ENCODE results near the gene CACNA1H.

Gene CACNA1H

GRCh38 chr16:1154887-1155331 lies 2.0 kb downstream of the CACNA1H start:
- peaks cover 7% of the 10 kb centered on the region for H3K27me3 ChIP-seq (ENCODE audit: low read depth, low read length)
- H3K36me3 ChIP-seq (ENCODE audit: control insufficient read depth in 1 of 2, insufficient read depth in 2 of 2, low read length in 2 of 2) = no peaks in the 10 kb centered on the region
- no peaks in the 10 kb centered on the region for H3K9me3 ChIP-seq (ENCODE audit: control insufficient read depth in 1 of 2, low read length in 2 of 2)
- H3K4me1 ChIP-seq (ENCODE audit: control insufficient read depth in 1 of 2, insufficient read depth in 2 of 2, low read length in 2 of 2) = peaks cover 0 to 52% of the 10 kb centered on the region in 2 donors
- H3K4me3 ChIP-seq (ENCODE audit: low read depth in 1 of 2, low read length in 2 of 2) = peak overlapping the region in 1 of 2 donors; percentile 61
- peak overlapping the region; percentile 31 for H3K27ac ChIP-seq (ENCODE audit: low read length)

DNA sequence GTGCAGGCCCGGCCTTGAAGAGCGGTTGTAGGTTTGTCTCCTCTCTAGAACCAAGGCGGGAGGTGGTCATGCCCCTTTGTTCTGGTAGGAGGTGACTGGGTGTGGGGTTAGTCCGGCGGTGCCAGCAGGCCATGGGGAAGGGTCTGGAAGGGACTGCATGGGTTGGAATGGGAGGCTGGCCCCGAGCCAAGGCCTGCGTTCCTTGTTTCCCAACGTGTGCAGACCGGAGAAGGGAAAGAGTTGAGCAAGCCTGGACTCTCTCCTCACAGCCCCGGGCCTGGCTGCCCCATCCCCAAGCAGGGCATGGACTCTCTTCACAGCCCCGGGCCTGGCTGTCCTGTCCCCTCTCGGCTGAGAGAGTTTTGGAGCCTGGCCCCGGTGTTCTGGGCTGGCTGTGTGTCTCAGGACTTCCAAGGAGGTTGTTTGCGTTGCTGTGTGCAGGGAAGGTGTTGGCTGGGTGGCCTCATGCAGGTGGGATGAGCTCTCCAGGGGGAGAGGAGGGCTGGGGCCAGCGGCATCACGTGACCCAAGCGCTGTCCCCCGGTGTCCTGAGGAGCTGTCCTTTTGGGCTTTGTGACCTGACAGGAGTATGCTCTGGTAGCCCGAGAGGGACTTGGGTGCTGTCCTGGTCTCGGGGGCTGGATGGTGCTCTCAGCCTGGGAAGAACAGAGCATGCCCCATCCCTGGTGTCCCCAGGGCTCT lies 2.6 kb downstream of the CACNA1H start:
- H3K4me3 ChIP-seq (ENCODE audit: low read depth in 1 of 2, low read length in 2 of 2) = peak overlapping the region in 1 of 2 donors; percentile 61
- H3K27ac ChIP-seq (ENCODE audit: low read length) = peak overlapping the region; percentile 31
- peaks cover 7% of the 10 kb centered on the region for H3K27me3 ChIP-seq (ENCODE audit: low read depth, low read length)
- no peaks in the 10 kb centered on the region for H3K36me3 ChIP-seq (ENCODE audit: control insufficient read depth in 1 of 2, insufficient read depth in 2 of 2, low read length in 2 of 2)
- H3K9me3 ChIP-seq (ENCODE audit: control insufficient read depth in 1 of 2, low read length in 2 of 2) = no peaks in the 10 kb centered on the region
- H3K4me1 ChIP-seq (ENCODE audit: control insufficient read depth in 1 of 2, insufficient read depth in 2 of 2, low read length in 2 of 2) = peaks cover 0 to 53% of the 10 kb centered on the region in 2 donors

- Histone ChIP-seq H3K27ac (ENCODE audit: low read length) (no peak overlapping the region), H3K4me1 (ENCODE audit: control insufficient read depth in 1 of 2, insufficient read depth in 2 of 2, low read length in 2 of 2) (peaks cover 0 to 61% of the 10 kb centered on the region in 2 donors), H3K4me3 (ENCODE audit: low read depth in 1 of 2, low read length in 2 of 2) (peak overlapping the region in 1 of 2 donors; percentile 61), H3K27me3 (ENCODE audit: low read depth, low read length) (peaks cover 7% of the 10 kb centered on the region), H3K36me3 (ENCODE audit: control insufficient read depth in 1 of 2, insufficient read depth in 2 of 2, low read length in 2 of 2) (no peaks in the 10 kb centered on the region), H3K9me3 (ENCODE audit: control insufficient read depth in 1 of 2, low read length in 2 of 2) (no peaks in the 10 kb centered on the region)
These were observed 3.4 kb downstream of the CACNA1H start for GRCh38 chr16:1156055-1156982.

DNA sequence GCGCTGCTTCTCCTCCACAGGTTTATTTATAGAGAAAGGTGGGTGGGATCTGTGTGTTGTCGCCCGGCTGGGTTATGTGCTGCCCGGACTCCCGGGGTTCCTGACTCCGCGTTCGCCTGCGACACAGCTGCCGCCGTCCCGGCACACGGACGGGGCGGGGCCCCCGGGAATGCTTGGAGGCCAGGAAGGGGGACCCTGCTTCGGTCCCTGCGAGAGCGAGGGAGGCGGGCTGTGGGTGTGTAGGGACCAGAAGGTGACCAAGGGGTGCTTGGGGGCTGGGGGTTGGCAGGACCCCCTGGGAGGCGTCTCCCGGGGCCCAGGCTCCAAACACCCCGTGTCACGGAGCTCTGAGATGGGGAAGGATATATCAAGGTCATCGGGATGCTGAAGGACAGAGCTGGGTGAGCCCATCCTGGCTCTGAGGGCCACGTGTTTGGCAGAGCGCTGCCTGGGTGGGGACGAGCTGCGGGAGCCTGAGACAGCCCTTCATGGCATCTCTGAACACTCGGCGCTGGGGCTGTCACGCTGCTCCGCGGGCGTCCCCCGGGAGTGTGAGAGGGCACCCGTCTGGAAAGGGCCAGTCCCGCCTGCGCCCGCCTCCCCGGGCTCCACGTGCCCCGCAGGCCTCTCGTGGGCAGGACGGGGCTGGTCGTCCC lies 4.2 kb downstream of the CACNA1H start:
- H3K9me3 ChIP-seq (ENCODE audit: control insufficient read depth in 1 of 2, low read length in 2 of 2) = no peaks in the 10 kb centered on the region
- H3K4me3 ChIP-seq (ENCODE audit: low read depth in 1 of 2, low read length in 2 of 2) = peak overlapping the region in 1 of 2 donors; percentile 3
- H3K4me1 ChIP-seq (ENCODE audit: control insufficient read depth in 1 of 2, insufficient read depth in 2 of 2, low read length in 2 of 2) = peaks cover 0 to 63% of the 10 kb centered on the region in 2 donors
- no peaks in the 10 kb centered on the region for H3K36me3 ChIP-seq (ENCODE audit: control insufficient read depth in 1 of 2, insufficient read depth in 2 of 2, low read length in 2 of 2)
- H3K27ac ChIP-seq (ENCODE audit: low read length) = no peak overlapping the region
- H3K27me3 ChIP-seq (ENCODE audit: low read depth, low read length) = peaks cover 7% of the 10 kb centered on the region

GRCh38 chr16:1157639-1158455 lies 4.9 kb downstream of the CACNA1H start:
- peaks cover 7% of the 10 kb centered on the region for H3K27me3 ChIP-seq (ENCODE audit: low read depth, low read length)
- H3K4me3 ChIP-seq (ENCODE audit: low read depth in 1 of 2, low read length in 2 of 2) = peak overlapping the region in 1 of 2 donors; percentile 19
- H3K36me3 ChIP-seq (ENCODE audit: control insufficient read depth in 1 of 2, insufficient read depth in 2 of 2, low read length in 2 of 2) = no peaks in the 10 kb centered on the region
- H3K9me3 ChIP-seq (ENCODE audit: control insufficient read depth in 1 of 2, low read length in 2 of 2) = no peaks in the 10 kb centered on the region
- H3K27ac ChIP-seq (ENCODE audit: low read length) = no peak overlapping the region
- H3K4me1 ChIP-seq (ENCODE audit: control insufficient read depth in 1 of 2, insufficient read depth in 2 of 2, low read length in 2 of 2) = peaks cover 0 to 70% of the 10 kb centered on the region in 2 donors

DNA sequence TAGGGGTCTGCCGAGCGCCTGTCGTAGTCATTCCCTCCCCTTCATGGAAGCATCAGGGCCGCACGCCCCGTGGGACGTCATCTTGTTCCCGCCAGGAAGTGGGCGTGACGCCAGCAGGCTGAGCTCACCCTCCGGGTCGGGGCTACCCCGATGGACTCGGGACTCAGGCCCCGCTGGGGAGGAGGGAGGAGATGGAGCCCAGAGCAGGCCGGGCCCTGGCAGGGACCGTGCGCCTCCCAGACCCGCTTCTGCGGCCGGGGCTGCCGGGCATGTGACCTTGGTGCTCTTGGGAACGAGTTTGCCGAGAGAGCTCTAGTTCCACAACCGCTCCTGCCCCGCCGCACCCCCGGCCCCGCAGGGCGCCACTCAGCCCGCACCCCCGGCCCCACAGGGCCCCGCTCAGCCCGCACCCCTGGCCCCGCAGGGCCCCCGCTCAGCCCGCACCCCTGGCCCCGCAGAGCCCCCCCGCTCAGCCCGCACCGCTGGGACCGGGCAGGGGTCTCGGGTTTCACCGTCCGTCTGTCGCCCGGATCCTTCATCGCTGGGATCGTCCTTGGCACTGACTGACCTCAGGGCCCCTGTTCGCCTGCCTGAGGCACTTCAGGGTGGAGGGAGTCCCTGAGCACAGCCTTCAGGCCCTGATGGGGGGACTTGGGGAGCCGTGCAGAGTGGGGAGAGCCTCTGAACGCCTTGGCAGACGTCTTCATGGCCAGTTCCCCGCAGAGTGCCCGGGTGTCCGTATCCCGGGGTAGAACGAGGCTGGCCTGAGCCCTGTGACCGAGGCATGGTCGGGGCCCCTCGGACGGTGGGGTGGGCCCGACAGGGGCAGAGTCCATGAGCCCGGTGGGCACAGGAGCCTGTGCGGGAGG lies 5.8 kb downstream of the CACNA1H start:
- Histone ChIP-seq H3K4me1 (ENCODE audit: control insufficient read depth in 1 of 2, insufficient read depth in 2 of 2, low read length in 2 of 2) (peaks cover 0 to 78% of the 10 kb centered on the region in 2 donors), H3K4me3 (ENCODE audit: low read depth in 1 of 2, low read length in 2 of 2) (peak overlapping the region in 1 of 2 donors; percentile 19), H3K27ac (ENCODE audit: low read length) (no peak overlapping the region), H3K27me3 (ENCODE audit: low read depth, low read length) (peaks cover 7% of the 10 kb centered on the region), H3K9me3 (ENCODE audit: control insufficient read depth in 1 of 2, low read length in 2 of 2) (no peaks in the 10 kb centered on the region), H3K36me3 (ENCODE audit: control insufficient read depth in 1 of 2, insufficient read depth in 2 of 2, low read length in 2 of 2) (no peaks in the 10 kb centered on the region)

DNA sequence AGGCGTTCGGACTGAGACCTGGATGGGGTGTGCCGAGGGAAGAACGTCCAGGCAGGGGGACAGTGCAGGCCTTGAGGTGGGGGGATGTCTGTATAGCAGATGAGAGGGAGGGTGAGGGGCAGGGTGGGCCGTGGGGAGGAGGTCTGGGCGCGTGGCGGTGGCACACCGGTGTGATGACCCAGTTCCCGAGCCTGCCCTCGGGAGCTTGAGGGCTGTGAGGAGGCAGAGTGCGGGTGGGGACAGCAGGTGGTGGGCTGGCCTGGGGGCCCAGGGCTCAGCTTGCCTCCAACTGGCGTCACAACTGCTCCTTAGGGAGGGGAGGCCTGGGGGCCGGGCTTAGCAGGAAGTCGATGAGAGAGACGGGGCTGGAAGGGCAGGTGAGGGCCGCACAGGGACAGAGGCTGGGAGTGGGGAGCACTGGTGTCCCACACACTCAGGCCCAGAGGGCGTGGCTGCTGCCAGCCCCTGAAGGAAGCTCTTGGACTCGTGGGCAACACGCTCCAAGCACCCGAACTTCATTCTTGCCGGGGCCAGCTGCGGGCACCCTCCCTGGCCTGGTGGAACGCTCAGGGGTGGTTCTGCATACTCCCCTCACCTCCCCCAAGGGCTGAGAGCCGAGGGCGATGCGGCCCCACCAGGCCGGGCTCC lies 6.5 kb downstream of the CACNA1H start:
- H3K27me3 ChIP-seq (ENCODE audit: low read depth, low read length) = peaks cover 4% of the 10 kb centered on the region
- no peak overlapping the region for H3K27ac ChIP-seq (ENCODE audit: low read length)
- peaks cover 0 to 81% of the 10 kb centered on the region in 2 donors for H3K4me1 ChIP-seq (ENCODE audit: control insufficient read depth in 1 of 2, insufficient read depth in 2 of 2, low read length in 2 of 2)
- no peak overlapping the region for H3K4me3 ChIP-seq (ENCODE audit: low read depth in 1 of 2, low read length in 2 of 2)
- no peaks in the 10 kb centered on the region for H3K9me3 ChIP-seq (ENCODE audit: control insufficient read depth in 1 of 2, low read length in 2 of 2)
- no peaks in the 10 kb centered on the region for H3K36me3 ChIP-seq (ENCODE audit: control insufficient read depth in 1 of 2, insufficient read depth in 2 of 2, low read length in 2 of 2)

DNA sequence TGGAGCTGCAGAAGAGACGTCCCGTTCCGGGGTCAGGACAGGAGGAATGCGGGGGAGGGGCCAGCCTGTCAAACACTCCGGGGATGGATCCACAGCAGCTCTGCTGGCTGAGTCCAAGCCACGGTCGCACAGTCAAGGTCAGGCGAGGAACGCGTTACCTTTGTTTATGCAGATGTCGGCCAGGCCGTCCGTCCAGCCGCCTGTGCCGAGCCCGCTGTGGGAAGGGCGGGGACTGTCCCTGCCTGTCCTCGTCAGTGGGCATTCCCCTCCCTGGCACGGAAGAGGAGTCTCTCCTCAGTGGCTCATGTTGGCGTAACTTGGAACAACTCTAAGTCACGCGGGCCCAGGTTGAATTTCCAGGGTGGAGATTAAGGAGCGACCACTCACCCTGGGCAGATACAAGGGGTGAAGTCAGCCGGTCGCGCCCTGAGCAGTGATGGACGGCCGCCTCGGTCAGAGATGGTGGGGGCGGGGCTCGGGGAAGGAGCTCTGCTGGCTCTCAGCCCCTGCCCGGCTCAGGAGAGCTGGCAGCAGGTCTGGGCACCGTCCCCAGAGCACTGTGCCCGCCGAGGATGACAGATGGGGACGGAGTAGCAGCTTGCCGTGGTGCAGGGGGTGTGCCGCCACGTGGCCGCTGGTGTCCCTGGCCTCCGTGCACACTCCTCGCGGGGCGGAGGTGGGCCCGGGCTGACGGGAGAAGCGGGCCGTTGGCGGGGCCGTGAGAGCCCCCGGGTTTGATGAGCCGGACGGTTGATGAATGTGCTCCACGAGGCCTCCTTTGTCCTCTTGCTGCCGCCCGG lies 7.3 kb downstream of the CACNA1H start:
- H3K9me3 ChIP-seq (ENCODE audit: control insufficient read depth in 1 of 2, low read length in 2 of 2) = no peaks in the 10 kb centered on the region
- peaks cover 0 to 82% of the 10 kb centered on the region in 2 donors for H3K4me1 ChIP-seq (ENCODE audit: control insufficient read depth in 1 of 2, insufficient read depth in 2 of 2, low read length in 2 of 2)
- H3K4me3 ChIP-seq (ENCODE audit: low read depth in 1 of 2, low read length in 2 of 2) = peak overlapping the region in 1 of 2 donors; percentile 42
- no peak overlapping the region for H3K27ac ChIP-seq (ENCODE audit: low read length)
- H3K36me3 ChIP-seq (ENCODE audit: control insufficient read depth in 1 of 2, insufficient read depth in 2 of 2, low read length in 2 of 2) = no peaks in the 10 kb centered on the region
- no peaks in the 10 kb centered on the region for H3K27me3 ChIP-seq (ENCODE audit: low read depth, low read length)

- no peaks in the 10 kb centered on the region for H3K9me3 ChIP-seq (ENCODE audit: control insufficient read depth in 1 of 2, low read length in 2 of 2)
- no peaks in the 10 kb centered on the region for H3K27me3 ChIP-seq (ENCODE audit: low read depth, low read length)
- H3K4me1 ChIP-seq (ENCODE audit: control insufficient read depth in 1 of 2, insufficient read depth in 2 of 2, low read length in 2 of 2) = peaks cover 0 to 82% of the 10 kb centered on the region in 2 donors
- H3K27ac ChIP-seq (ENCODE audit: low read length) = no peak overlapping the region
- no peaks in the 10 kb centered on the region for H3K36me3 ChIP-seq (ENCODE audit: control insufficient read depth in 1 of 2, insufficient read depth in 2 of 2, low read length in 2 of 2)
- peak overlapping the region in 1 of 2 donors; percentile 42 for H3K4me3 ChIP-seq (ENCODE audit: low read depth in 1 of 2, low read length in 2 of 2)
These were observed 8.0 kb downstream of the CACNA1H start for GRCh38 chr16:1160773-1161348.

All from muscle layer of duodenum (tissue), 2 donors.